Suppressor macrophage treated with lipopolysaccharide for 1 hour (primary cell): ENCODE results near the gene SYNDIG1.

Source experiments
- DNase-seq, 3 donors: peaks; one replicate each; pipeline ENCODE4 v3.0.0-alpha.2; 2020 to 2022

SYNDIG1 gene

DNA sequence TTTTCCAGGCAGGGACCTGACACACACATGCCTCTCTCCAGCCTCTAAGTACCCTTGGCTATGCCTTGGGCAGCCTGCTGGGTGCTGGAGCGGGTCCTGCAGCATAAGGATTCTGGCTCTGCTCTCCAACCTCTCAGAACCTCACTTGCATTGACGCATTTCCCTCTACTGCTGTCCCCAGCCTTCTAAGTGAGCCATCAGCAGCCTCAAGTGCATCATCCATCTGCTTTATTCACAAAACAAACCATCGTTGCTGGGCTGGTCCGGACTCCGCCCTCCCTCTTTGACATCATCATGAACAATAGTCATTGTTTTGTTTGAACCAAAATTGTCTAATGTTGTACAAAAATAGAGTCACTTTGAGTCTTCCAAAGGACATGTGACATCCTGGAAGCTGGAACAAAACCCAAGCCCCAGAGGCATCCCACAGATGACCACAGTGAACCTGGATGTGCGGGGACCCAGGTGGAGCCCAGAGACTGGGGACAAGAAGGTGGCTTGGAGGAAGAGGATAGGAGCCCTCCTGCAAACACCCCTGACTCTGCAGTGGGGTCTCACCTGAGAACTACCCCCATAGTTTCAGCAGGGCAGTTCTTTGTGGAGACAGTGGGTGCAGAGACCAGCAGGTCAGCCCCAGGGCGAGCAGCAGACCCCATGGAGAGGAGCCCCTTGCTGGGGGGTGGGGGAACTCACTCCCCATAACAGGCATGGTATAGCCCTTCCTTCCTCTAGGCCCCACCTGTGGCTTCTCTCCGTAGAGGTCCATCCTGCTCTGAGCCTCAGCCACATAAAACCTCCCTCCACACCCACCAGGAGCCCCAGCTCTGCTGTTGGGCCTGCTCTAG is 230.1 kb downstream of the SYNDIG1 start:
- no peak for DNase-seq

- no peak for DNase-seq
Measured at GRCh38 chr20:24700166-24700860, 230.9 kb downstream of the SYNDIG1 start.

GRCh38 chr20:24701027-24701426 is 231.6 kb downstream of the SYNDIG1 start:
- DNase-seq: no peak

GRCh38 chr20:24701668-24702067 is 232.2 kb downstream of the SYNDIG1 start:
- no peak for DNase-seq

- no peak for DNase-seq
Measured at GRCh38 chr20:24702501-24703283, 233.3 kb downstream of the SYNDIG1 start.

- no peak for DNase-seq
Measured at GRCh38 chr20:24703284-24703610, 233.8 kb downstream of the SYNDIG1 start.

- DNase-seq: no peak
Measured at GRCh38 chr20:24704899-24705298, 235.5 kb downstream of the SYNDIG1 start.

DNA sequence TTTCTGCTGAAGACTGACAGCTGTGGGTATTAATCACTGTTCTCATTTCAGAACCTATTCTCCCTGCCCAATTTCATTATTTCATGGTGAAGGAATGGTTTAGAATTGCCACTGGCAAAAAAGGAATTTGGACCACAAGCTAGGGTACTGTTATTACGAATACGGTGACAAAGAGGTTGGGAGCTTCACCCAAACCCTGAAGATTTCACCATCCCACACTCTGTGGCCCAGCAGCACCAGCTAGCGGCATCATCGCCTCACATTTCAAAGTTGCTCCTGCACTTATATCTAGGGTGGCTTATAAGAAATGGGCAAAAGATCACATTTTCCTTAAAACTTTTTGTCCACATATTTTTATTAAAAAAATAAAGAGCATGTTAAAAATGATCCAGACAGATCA is 236.1 kb downstream of the SYNDIG1 start:
- DNase-seq: peak in 1 of 3 donors; percentile 36

DNA sequence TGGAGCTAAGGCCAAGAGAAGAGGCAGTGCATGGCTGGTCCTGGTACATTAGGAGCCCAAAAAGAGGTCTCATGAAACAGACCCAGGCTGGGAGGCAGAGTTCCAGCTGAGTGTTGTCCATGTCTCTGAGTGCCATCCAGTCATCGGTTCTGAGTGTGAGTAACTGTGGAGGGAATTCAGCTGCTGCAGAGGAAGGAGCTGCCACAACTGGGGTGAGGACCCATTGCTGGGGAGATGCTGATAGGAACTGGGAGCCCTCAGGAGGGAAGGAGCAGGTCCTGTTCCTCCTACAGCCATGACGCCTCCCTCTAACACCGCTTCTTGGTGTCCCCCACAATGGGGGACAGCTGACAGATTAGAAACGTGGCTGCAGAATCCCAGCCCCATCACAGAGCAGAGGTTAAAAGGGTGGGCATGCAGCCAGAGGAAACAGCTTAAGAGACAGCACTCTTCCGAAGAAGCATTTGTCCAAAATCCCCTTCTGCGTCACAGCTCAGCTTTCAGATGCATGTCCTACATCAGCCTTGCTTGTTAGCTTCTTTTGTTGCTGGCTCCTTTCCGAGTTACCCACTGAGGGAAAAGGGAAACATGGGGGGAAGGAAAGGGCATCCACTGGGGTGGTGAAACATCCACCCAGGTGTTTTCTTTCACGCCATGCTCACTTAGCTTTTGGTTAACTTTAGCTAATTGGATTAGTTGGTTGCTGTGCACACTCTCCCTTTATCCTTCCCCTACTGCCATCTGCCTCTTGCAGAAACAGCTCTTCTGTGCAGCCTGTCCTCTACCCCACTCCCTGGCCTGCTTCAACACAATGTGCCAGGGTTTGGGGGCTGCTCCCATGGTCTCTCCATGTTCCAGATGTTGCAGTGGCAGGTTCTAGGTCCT is 239.2 kb downstream of the SYNDIG1 start:
- DNase-seq: no peak
